Activated naive CD4-positive, alpha-beta T cell treated with anti-CD3 and anti-CD28 coated beads, Interleukin-2, amount 50 U/mL, for 16 hours (primary cell): ENCODE data around the gene LHFPL3.
"Not testable (repeated sequence)": the region's sequence is repeated elsewhere in the genome, so short reads cannot be mapped to it uniquely, and the experiment has no call there.

Source experiments
- DNase-seq: peaks from one replicate; pipeline ENCODE4 v3.0.0-alpha.2; 2020

Gene LHFPL3

GRCh38 chr7:104497379-104497967 is 169.1 kb downstream of the LHFPL3 start:
- DNase-seq: no peak

GRCh38 chr7:104499975-104500374 is 171.6 kb downstream of the LHFPL3 start:
- no peak for DNase-seq

- no peak for DNase-seq
These were observed 181.5 kb downstream of the LHFPL3 start for GRCh38 chr7:104509874-104510273.

- no peak for DNase-seq
These were observed 196.4 kb downstream of the LHFPL3 start for GRCh38 chr7:104524853-104525252.

GRCh38 chr7:104528142-104528541 is 199.7 kb downstream of the LHFPL3 start:
- DNase-seq: no peak

- DNase-seq: no peak
These were observed 201.2 kb downstream of the LHFPL3 start for GRCh38 chr7:104529567-104529966.

- DNase-seq: no peak
These were observed 201.8 kb downstream of the LHFPL3 start for GRCh38 chr7:104530251-104530650.

- DNase-seq: no peak
These were observed 205.7 kb downstream of the LHFPL3 start for GRCh38 chr7:104534149-104534548.

- no peak for DNase-seq
These were observed 207.4 kb downstream of the LHFPL3 start for GRCh38 chr7:104535841-104536240.

GRCh38 chr7:104536956-104537355 is 208.6 kb downstream of the LHFPL3 start:
- DNase-seq: no peak

- no peak for DNase-seq
These were observed 209.7 kb downstream of the LHFPL3 start for GRCh38 chr7:104538152-104538551.

GRCh38 chr7:104541897-104542296 is 213.5 kb downstream of the LHFPL3 start:
- no peak for DNase-seq

- no peak for DNase-seq
These were observed 220.5 kb downstream of the LHFPL3 start for GRCh38 chr7:104548861-104549260.

- no peak for DNase-seq
These were observed 222.0 kb downstream of the LHFPL3 start for GRCh38 chr7:104550362-104550761.

GRCh38 chr7:104551226-104551625 is 222.8 kb downstream of the LHFPL3 start:
- no peak for DNase-seq

GRCh38 chr7:104552102-104552501 is 223.7 kb downstream of the LHFPL3 start:
- no peak for DNase-seq

GRCh38 chr7:104553074-104553473 is 224.7 kb downstream of the LHFPL3 start:
- DNase-seq: no peak

- not testable (repeated sequence) for DNase-seq
These were observed 235.0 kb downstream of the LHFPL3 start for GRCh38 chr7:104563350-104563901.

GRCh38 chr7:104569751-104570150 is 241.3 kb downstream of the LHFPL3 start:
- DNase-seq: no peak

GRCh38 chr7:104572554-104572953 is 244.2 kb downstream of the LHFPL3 start:
- no peak for DNase-seq

- DNase-seq: no peak
These were observed 256.2 kb downstream of the LHFPL3 start for GRCh38 chr7:104584620-104585019.

GRCh38 chr7:104595591-104595990 is 267.2 kb downstream of the LHFPL3 start:
- DNase-seq: not testable (repeated sequence)

GRCh38 chr7:104603957-104604356 is 275.6 kb downstream of the LHFPL3 start:
- no peak for DNase-seq

- DNase-seq: no peak
These were observed 276.3 kb downstream of the LHFPL3 start for GRCh38 chr7:104604706-104605105.

GRCh38 chr7:104621321-104621720 is 292.9 kb downstream of the LHFPL3 start:
- no peak for DNase-seq
